PC-3 (cell line): ENCODE results near the gene CHST3. TPM values are rescaled to one million over a fixed set of nuclear protein-coding genes. Genes with fewer than 3 reads are reported as not detected.

Experiments
- ATAC-seq: fragments of 200-7000 bp; cut with Tn5 transposase; 2 replicates; pipeline ENCODE4 v1.9.1; 2020; ENCODE audit warnings: mild to moderate bottlenecking, moderate library complexity
- BruUV-seq: library from RNA; stranded (reverse); fragments of 400-500 nt; replicated peaks from 2 replicates; lab custom pipeline; 2021; lab: Mats Ljungman, UMichigan
- CTCF ChIA-PET: fragments of 300-600 bp; sonication (Branson Sonifier 250); formaldehyde crosslinking; loops from one replicate; lab custom pipeline; 2022; ENCODE audit warnings: antibody characterized with exemption; lab: Charles Lee
- POLR2A ChIA-PET: fragments of 300-600 bp; sonication (Branson Sonifier 250); formaldehyde crosslinking; loops from one replicate; lab custom pipeline; 2022; ENCODE audit warnings: antibody characterized with exemption; ENCODE audit not compliant: unreplicated experiment; lab: Charles Lee
- DNase-seq: peaks from one replicate; pipeline ENCODE4 v3.0.0-alpha.2; 2015
- H2AFZ ChIP-seq: fragments of 300-600 bp; sonication (generic); 2 replicates; pipeline ENCODE4 v1.6.0; 2016; ENCODE audit warnings: antibody characterized with exemption, low read length
- H3F3A ChIP-seq: fragments of 300-600 bp; sonication (generic); one replicate; pipeline ENCODE4 v1.6.0; 2017; ENCODE audit warnings: antibody characterized with exemption, low read length, control low read depth, mild to moderate bottlenecking; ENCODE audit not compliant: unreplicated experiment
- H3K27ac ChIP-seq: fragments of 300-600 bp; sonication (generic); 2 replicates; pipeline ENCODE4 v1.5.1; 2016; ENCODE audit warnings: mild to moderate bottlenecking, low read length
- H3K27me3 ChIP-seq: fragments of 300-600 bp; sonication (generic); 2 replicates; pipeline ENCODE4 v1.6.1; 2016; ENCODE audit warnings: low read length, mixed read lengths
- H3K36me3 ChIP-seq: fragments of 300-600 bp; sonication (generic); 2 replicates; pipeline ENCODE4 v1.6.1; 2016; ENCODE audit warnings: low read depth, mixed run types, low read length, mixed read lengths
- H3K4me1 ChIP-seq: fragments of 300-600 bp; sonication (generic); 2 replicates; pipeline ENCODE4 v1.5.1; 2016; ENCODE audit warnings: low read length; ENCODE audit not compliant: insufficient read depth
- H3K4me2 ChIP-seq: fragments of 300-600 bp; sonication (generic); 2 replicates; pipeline ENCODE4 v1.6.0; 2016; ENCODE audit warnings: low read length
- H3K4me3 ChIP-seq: fragments of 300-600 bp; sonication (generic); 2 replicates; pipeline ENCODE4 v1.5.1; 2016; ENCODE audit warnings: mild to moderate bottlenecking, low read length, mixed read lengths
- H3K79me2 ChIP-seq: fragments of 300-600 bp; sonication (generic); 2 replicates; pipeline ENCODE4 v1.6.1; 2017; ENCODE audit warnings: low read length, mixed read lengths
- H3K9ac ChIP-seq: fragments of 300-600 bp; sonication (generic); 2 replicates; pipeline ENCODE4 v1.6.0; 2016; ENCODE audit warnings: mild to moderate bottlenecking, low read length
- H3K9me2 ChIP-seq: fragments of 300-600 bp; sonication (generic); replicated peaks from 2 replicates; pipeline ENCODE4 v1.6.1; 2016; ENCODE audit warnings: mixed run types, low read length, mixed read lengths
- H3K9me3 ChIP-seq: fragments of 300-600 bp; sonication (generic); 2 replicates; pipeline ENCODE4 v1.6.1; 2016; ENCODE audit warnings: low read length, mixed read lengths
- H4K20me1 ChIP-seq: fragments of 300-600 bp; sonication (generic); 2 replicates; pipeline ENCODE4 v1.6.1; 2016; ENCODE audit warnings: low read length, mixed read lengths
- CTCF ChIP-seq: fragments of 300-600 bp; sonication (generic); conservative IDR thresholded peaks from 2 replicates; pipeline ENCODE4 v1.5.1; 2017; ENCODE audit warnings: antibody characterized with exemption, low read depth, mild to moderate bottlenecking, low read length
- EZH2 ChIP-seq: fragments of 300-600 bp; sonication (generic); IDR thresholded peaks from one replicate; pipeline ENCODE4 v1.6.1; 2017; ENCODE audit warnings: antibody characterized with exemption, mild to moderate bottlenecking, low read length; ENCODE audit not compliant: unreplicated experiment
- EZH2phosphoT487 ChIP-seq: fragments of 300-600 bp; sonication (generic); IDR thresholded peaks from 2 replicates; pipeline ENCODE4 v1.6.1; 2018; ENCODE audit warnings: mild to moderate bottlenecking, antibody characterized with exemption, low read length, borderline replicate concordance
- intact Hi-C: fragments of 100-400 bp; cut with micrococcal nuclease; formaldehyde crosslinking; loops from 2 replicates; pipeline ENCODE4 v1.9.0; 2023
- total RNA-seq: library from RNA; depleted of rRNA; stranded (reverse); fragments of >200 nt; gene quantifications from 2 replicates; pipeline ENCODE4 v1.2.3, GENCODE V29; 2014

The CHST3 gene
- total RNA-seq, 1 experiment from 2014 or later, result 12.7 TPM

- Histone ChIP-seq H3F3A (peaks cover 3% of the 10 kb centered on the region), H3K27me3 (no peaks in the 10 kb centered on the region), H3K4me3 (no peak overlapping the region), H3K4me1 (peaks cover 22% of the 10 kb centered on the region), H4K20me1 (no peaks in the 10 kb centered on the region), H3K36me3 (no peaks in the 10 kb centered on the region), H3K79me2 (no peaks in the 10 kb centered on the region), H3K9me2 (no peaks in the 10 kb centered on the region), H3K27ac (no peak overlapping the region), H3K9me3 (no peaks in the 10 kb centered on the region), H3K9ac (no peak overlapping the region), H2AFZ (no peak overlapping the region), H3K4me2 (no peak overlapping the region)
- DNase-seq, result no peak
- TF ChIP-seq EZH2, result no peak
- TF ChIP-seq CTCF, result no peak
- TF ChIP-seq EZH2phosphoT487, result no peak
- BruUV-seq, result no TSS peak
- ChIA-PET POLR2A (no interaction called here), CTCF (no interaction called here)
- intact Hi-C loops, result loop anchor here (5.0 kb wide), 2 partner anchors 54 to 69 kb away; no protein-coding TSS in a partner anchor
- no peak for ATAC-seq
These were observed 61.6 kb downstream of the CHST3 start for GRCh38 chr10:72025832-72026231.

- Histone ChIP-seq H3K4me3 (no peak overlapping the region), H3K4me2 (no peak overlapping the region), H3K9ac (no peak overlapping the region), H3K27ac (peak overlapping the region; percentile 91; the same call in 1 of the 2 replicates), H3K9me2 (no peaks in the 10 kb centered on the region), H2AFZ (no peak overlapping the region), H3K36me3 (no peaks in the 10 kb centered on the region), H3K79me2 (no peaks in the 10 kb centered on the region), H3K4me1 (peaks cover 22% of the 10 kb centered on the region), H4K20me1 (no peaks in the 10 kb centered on the region), H3K27me3 (no peaks in the 10 kb centered on the region), H3K9me3 (no peaks in the 10 kb centered on the region), H3F3A (peaks cover 3% of the 10 kb centered on the region)
- ATAC-seq, result peak; percentile 56
- TF ChIP-seq EZH2phosphoT487 (no peak), EZH2 (no peak), CTCF (no peak)
- DNase-seq, result peak; percentile 57
- intact Hi-C loops, result loop anchor here (5.0 kb wide), 2 partner anchors 54 to 69 kb away; no protein-coding TSS in a partner anchor
- ChIA-PET POLR2A (no interaction called here), CTCF (interaction anchor here (0.6 kb wide), 1 partner anchor 22 kb away, joined by 4 read pairs; no protein-coding TSS in a partner anchor)
- BruUV-seq, result no TSS peak
These were observed 62.3 kb downstream of the CHST3 start for GRCh38 chr10:72026278-72027111.

- no peak overlapping the region for H2AFZ ChIP-seq
- intact Hi-C loops, result loop anchor here (5.0 kb wide), 2 partner anchors 55 to 70 kb away; no protein-coding TSS in a partner anchor
- peak overlapping the region; percentile 91 for H3K27ac ChIP-seq
- peak overlapping the region; percentile 77 for H3K4me2 ChIP-seq
- peak overlapping the region; percentile 64 for H3K9ac ChIP-seq
- peaks cover 3% of the 10 kb centered on the region for H3F3A ChIP-seq
- BruUV-seq, result no TSS peak
- DNase-seq, result peak; percentile 77
- TF ChIP-seq EZH2 (no peak), CTCF (no peak), EZH2phosphoT487 (no peak)
- peak; percentile 84 for ATAC-seq
- H3K4me3 ChIP-seq, result no peak overlapping the region; the same call in 1 of the 2 replicates
- no peaks in the 10 kb centered on the region for H3K79me2 ChIP-seq
- H3K9me2 ChIP-seq, result no peaks in the 10 kb centered on the region
- no peaks in the 10 kb centered on the region for H3K9me3 ChIP-seq
- no peaks in the 10 kb centered on the region for H3K27me3 ChIP-seq
- H3K4me1 ChIP-seq, result peaks cover 22% of the 10 kb centered on the region
- H3K36me3 ChIP-seq, result no peaks in the 10 kb centered on the region
- POLR2A ChIA-PET, result no interaction called here
- CTCF ChIA-PET, result no interaction called here
- no peaks in the 10 kb centered on the region for H4K20me1 ChIP-seq
These were observed 63.3 kb downstream of the CHST3 start for GRCh38 chr10:72027498-72027897.
